ENCODE results near the gene OR1I1.
"Not testable (repeated sequence)": the region's sequence is repeated elsewhere in the genome, so short reads cannot be mapped to it uniquely, and the experiment has no call there.

The OR1I1 gene

DNA sequence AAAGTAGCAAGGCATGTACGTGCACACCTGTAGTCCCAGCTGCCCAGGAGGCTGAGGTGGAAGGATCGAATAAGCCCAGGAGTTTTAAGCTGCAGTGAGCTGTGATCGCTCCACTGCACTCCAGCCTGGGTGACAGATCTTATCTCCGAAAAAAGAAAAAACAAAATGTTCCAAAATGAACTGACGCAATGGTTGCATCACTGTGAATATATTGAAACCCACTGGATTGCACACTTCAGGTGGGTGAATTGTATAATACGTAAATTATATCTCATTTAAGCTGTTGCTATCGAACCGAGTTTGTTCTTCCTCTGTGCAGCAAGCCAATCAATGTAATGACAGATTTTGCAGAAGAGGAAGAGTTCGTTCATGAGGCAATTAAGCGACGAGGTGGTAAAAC, 34.3 kb upstream of the OR1I1 start:
- TF ChIP-seq, protein P1, sequence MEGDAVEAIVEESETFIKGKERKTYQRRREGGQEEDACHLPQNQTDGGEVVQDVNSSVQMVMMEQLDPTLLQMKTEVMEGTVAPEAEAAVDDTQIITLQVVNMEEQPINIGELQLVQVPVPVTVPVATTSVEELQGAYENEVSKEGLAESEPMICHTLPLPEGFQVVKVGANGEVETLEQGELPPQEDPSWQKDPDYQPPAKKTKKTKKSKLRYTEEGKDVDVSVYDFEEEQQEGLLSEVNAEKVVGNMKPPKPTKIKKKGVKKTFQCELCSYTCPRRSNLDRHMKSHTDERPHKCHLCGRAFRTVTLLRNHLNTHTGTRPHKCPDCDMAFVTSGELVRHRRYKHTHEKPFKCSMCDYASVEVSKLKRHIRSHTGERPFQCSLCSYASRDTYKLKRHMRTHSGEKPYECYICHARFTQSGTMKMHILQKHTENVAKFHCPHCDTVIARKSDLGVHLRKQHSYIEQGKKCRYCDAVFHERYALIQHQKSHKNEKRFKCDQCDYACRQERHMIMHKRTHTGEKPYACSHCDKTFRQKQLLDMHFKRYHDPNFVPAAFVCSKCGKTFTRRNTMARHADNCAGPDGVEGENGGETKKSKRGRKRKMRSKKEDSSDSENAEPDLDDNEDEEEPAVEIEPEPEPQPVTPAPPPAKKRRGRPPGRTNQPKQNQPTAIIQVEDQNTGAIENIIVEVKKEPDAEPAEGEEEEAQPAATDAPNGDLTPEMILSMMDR (IDR thresholded peaks at IDR 0.05; ENCODE audit: low read depth, low read length), result no peak
- no peak for DNase-seq (ENCODE audit: extremely low read depth, low read depth)

DNA sequence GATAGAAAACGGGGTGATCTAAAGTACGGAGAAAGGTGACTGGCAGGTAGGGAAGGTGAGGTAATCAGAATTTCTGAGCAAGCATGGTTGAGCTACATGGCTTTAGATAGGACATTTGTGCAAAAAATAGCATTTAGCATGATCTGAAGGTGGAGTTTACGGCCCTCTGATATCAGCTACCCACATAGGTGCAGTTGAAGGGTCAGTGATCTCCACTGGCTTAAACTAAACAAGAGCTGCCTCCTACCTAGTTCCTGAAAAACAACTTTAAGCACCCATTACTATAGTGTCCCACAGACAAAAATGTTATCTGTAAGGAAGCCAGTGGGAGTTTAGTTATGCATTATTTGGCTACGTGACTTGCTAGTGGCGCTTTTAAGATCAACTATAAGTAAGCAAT, 33.9 kb upstream of the OR1I1 start:
- TF ChIP-seq, protein P1 (IDR thresholded peaks at IDR 0.05; ENCODE audit: low read depth, low read length), result no peak
- DNase-seq (ENCODE audit: extremely low read depth, low read depth), result no peak

DNA sequence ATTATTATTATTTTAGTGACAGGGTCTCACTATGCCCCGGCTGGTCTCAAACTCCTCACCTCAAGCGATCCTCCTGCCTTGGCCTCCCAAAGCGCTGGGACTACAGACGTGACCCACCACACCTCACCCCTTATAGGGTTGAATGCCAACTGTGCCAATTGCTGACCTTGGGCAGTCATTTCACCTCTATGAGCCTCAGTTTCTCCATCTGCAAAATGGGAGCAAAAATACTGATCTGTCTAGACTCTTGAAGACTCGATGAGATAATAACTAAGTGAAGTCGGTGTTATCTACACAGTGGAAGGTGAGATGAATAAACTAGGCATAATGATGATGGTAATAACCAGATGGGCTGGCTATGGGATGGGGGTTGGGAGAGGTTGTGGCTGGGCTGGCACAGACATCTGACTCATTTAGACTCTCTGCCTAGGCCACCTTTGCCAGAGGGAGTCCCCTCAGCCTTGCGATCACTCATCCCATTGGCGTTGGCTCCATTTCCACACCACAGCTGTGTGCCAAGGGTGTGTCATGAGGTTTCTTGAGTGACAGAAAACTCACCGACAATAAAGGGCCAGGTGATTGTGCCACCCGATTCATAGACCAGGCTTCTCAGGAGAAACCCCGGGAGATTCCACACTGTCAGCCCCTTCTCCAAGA, 33.0 kb upstream of the OR1I1 start, which contains the start of gene CASP14:
TSS of gene CASP14 (plus strand) at position 596 of the 657 bp plus-strand sequence. CDS start 2,772 bp downstream, outside the sequence.
- no peak for DNase-seq (ENCODE audit: extremely low read depth, low read depth)
- TF ChIP-seq, protein P1 (IDR thresholded peaks at IDR 0.05; ENCODE audit: low read depth, low read length), result no peak

DNA sequence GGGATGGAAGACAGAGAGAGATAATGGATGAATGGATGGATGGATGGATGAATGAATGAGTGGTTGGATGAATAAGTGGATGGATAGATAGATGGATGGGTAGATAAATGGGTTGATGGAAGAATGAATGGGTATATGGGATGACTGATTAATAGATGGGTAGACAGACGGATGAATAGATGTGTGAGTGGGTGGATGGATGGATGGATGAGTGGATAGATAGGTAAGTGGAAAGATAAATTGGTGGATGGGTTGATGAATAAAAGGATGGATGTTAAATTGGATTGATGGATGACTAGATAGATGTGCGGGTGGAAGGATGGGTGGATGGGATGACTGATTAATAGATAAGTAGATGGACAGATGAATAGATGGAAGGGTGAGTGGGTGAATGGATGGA, 31.4 kb upstream of the OR1I1 start:
- TF ChIP-seq, protein P1 (IDR thresholded peaks at IDR 0.05; ENCODE audit: low read depth, low read length), result no peak

DNA sequence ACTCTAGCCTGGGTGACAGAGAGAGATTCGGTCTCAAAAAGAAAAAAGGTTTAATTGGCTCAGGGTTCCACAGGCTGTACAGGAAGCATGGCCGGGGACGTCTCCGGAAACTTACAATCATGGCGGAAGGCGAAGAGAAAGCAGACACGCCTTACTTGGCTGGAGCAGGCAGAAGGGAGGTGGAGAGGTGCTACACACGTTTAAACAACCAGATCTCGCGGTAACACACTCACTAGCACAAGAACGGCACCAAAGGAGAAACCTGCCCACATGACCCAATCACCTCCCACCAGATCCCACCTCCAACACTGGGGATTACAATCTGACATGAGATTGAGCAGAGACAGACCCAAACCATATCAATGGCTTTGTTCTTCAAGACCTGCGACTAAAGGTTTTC, 20.0 kb upstream of the OR1I1 start:
- DNase-seq (ENCODE audit: extremely low read depth, low read depth), result no peak
- TF ChIP-seq, protein P1 (IDR thresholded peaks at IDR 0.05; ENCODE audit: low read depth, low read length), result no peak

More for the DNA sequence above, 31.4 kb upstream of the OR1I1 start:
- DNase-seq (ENCODE audit: extremely low read depth, low read depth), result no peak

DNA sequence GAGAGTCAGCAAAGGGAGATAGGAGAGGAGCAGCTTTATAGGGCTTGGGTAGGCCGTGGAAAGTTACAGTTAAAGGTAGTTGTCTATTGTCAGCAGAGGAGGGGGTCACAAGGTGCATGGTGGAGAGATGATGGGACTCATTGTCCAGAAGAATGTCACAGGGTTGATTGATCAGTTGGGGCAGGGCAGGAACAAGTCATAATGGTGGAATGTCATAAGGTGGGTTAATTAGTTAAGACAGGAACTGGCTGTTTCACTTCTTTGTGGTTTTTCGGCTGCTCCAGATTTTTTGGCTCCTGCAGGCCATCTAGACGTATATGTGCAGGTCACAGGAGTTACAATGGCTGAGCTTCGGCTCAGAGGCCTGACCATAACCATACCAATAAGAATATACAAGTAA, 11.6 kb upstream of the OR1I1 start:
- not testable (repeated sequence) for DNase-seq (ENCODE audit: extremely low read depth, low read depth)

DNA sequence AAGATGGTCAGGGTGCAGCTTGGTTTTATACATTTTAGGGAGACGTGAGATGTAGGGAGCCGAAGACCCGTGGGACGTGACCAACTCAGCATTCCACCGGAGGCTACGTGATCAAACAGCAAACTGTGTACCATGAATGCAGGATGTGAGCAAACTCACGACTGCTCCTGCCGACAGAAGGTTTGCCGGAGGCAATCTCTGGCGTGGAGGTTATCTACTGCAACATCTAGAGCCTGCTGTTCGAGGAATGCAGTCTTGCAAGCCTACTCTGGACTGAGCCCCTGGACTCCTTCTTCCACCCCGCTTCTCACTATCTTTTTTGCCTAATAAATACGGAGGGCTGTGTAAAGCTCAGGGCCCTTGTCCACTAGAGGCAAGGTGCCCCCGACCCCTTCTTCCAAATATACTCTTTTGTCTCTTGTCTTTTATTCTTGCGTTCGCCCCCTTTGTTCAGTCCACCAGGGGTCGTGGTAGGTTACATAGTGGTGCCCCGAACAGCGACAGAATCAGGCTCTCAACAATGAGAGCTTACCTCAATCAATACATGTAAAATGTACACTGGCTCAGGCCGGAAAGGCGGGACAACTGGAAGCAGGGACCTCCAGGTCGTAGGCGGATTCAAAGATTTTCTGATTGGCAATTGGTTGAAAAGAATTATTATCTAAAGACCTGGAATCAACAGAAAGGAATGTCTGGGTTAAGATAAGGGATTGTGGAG, 8.9 kb upstream of the OR1I1 start:
- DNase-seq (ENCODE audit: extremely low read depth, low read depth), result no peak
- TF ChIP-seq, protein P1 (IDR thresholded peaks at IDR 0.05; ENCODE audit: low read depth, low read length), result no peak
